Loucy (cell line): ENCODE measurements around the gene IL3RA.
"Not testable (repeated sequence)": the region's sequence is repeated elsewhere in the genome, so short reads cannot be mapped to it uniquely, and the experiment has no call there.

Experiments
- H2AFZ ChIP-seq: fragments of 200-600 bp; sonication (generic); 2 replicates; pipeline ENCODE4 v1.6.0; 2016; ENCODE audit warnings: antibody characterized with exemption, mild to moderate bottlenecking, low read length, moderate library complexity
- H3F3A ChIP-seq: fragments of 200-600 bp; 2 replicates; pipeline ENCODE4 v1.6.0; 2016; ENCODE audit warnings: antibody characterized with exemption, low read depth, mild to moderate bottlenecking
- H3K27me3 ChIP-seq: fragments of 200-600 bp; sonication (generic); 2 replicates; pipeline ENCODE4 v1.6.1; 2014; ENCODE audit warnings: low read length, mild to moderate bottlenecking; ENCODE audit not compliant: insufficient read depth, poor library complexity, severe bottlenecking
- H3K36me3 ChIP-seq: fragments of 200-600 bp; sonication (generic); 2 replicates; pipeline ENCODE4 v1.6.1; 2016; ENCODE audit warnings: low read length; ENCODE audit not compliant: insufficient read depth
- H3K4me1 ChIP-seq: fragments of 200-600 bp; sonication (generic); 2 replicates; pipeline ENCODE4 v1.5.1; 2014; ENCODE audit warnings: low read length, mild to moderate bottlenecking; ENCODE audit not compliant: insufficient read depth, poor library complexity, severe bottlenecking
- H3K4me2 ChIP-seq: fragments of 200-600 bp; sonication (generic); 2 replicates; pipeline ENCODE4 v1.6.0; 2014; ENCODE audit warnings: antibody characterized with exemption, low read length, low read depth, mild to moderate bottlenecking; ENCODE audit not compliant: poor library complexity, severe bottlenecking
- H3K4me3 ChIP-seq: fragments of 200-600 bp; sonication (generic); 2 replicates; pipeline ENCODE4 v1.5.1; 2014; ENCODE audit warnings: low read length, mild to moderate bottlenecking, mixed read lengths; ENCODE audit not compliant: poor library complexity, severe bottlenecking
- H3K79me2 ChIP-seq: fragments of 200-600 bp; sonication (generic); 2 replicates; pipeline ENCODE4 v1.6.1; 2014; ENCODE audit warnings: low read length; ENCODE audit not compliant: insufficient read depth
- H3K9ac ChIP-seq: fragments of 200-600 bp; sonication (generic); 2 replicates; pipeline ENCODE4 v1.6.0; 2014; ENCODE audit warnings: mild to moderate bottlenecking, low read depth, low read length, moderate library complexity; ENCODE audit not compliant: poor library complexity, severe bottlenecking
- H3K9me2 ChIP-seq: fragments of 200-600 bp; sonication (generic); replicated peaks from 2 replicates; pipeline ENCODE4 v1.6.1; 2016; ENCODE audit warnings: low read depth, low read length, mixed read lengths
- H3K9me3 ChIP-seq: fragments of 200-600 bp; sonication (generic); 2 replicates; pipeline ENCODE4 v1.6.1; 2014; ENCODE audit warnings: mild to moderate bottlenecking, antibody characterized with exemption, low read length, low read depth; ENCODE audit not compliant: insufficient read depth
- H4K20me1 ChIP-seq: fragments of 200-600 bp; sonication (generic); 2 replicates; pipeline ENCODE4 v1.6.0; 2014; ENCODE audit warnings: antibody characterized with exemption, low read length, mild to moderate bottlenecking; ENCODE audit not compliant: insufficient read depth, poor library complexity, severe bottlenecking
- CTCF ChIP-seq: fragments of 200-600 bp; sonication (generic); conservative IDR thresholded peaks from 2 replicates; pipeline ENCODE4 v1.5.1; 2014; ENCODE audit warnings: mild to moderate bottlenecking, antibody characterized with exemption, low read length
- EZH2phosphoT487 ChIP-seq: fragments of 200-600 bp; IDR thresholded peaks from 2 replicates; pipeline ENCODE4 v1.6.1; 2018; ENCODE audit warnings: antibody characterized with exemption, mild to moderate bottlenecking, moderate library complexity, borderline replicate concordance

The IL3RA gene

GRCh38 chrX:1341545-1342184, 5.1 kb downstream of the IL3RA start:
- H3K36me3 ChIP-seq: no peaks in the 10 kb centered on the region
- no peaks in the 10 kb centered on the region for H3K9me2 ChIP-seq
- H3K9me3 ChIP-seq: no peaks in the 10 kb centered on the region
- H3K9ac ChIP-seq: no peak overlapping the region
- H3F3A ChIP-seq: no peaks in the 10 kb centered on the region
- H3K27me3 ChIP-seq: no peaks in the 10 kb centered on the region
- no peaks in the 10 kb centered on the region for H3K4me1 ChIP-seq
- H3K79me2 ChIP-seq: no peaks in the 10 kb centered on the region
- H4K20me1 ChIP-seq: no peaks in the 10 kb centered on the region
- no peak overlapping the region for H2AFZ ChIP-seq
- no peak overlapping the region for H3K4me2 ChIP-seq
- no peak overlapping the region for H3K4me3 ChIP-seq
- no peak for TF ChIP-seq EZH2phosphoT487
- no peak for TF ChIP-seq CTCF

GRCh38 chrX:1349606-1350005, 13.0 kb downstream of the IL3RA start:
- H4K20me1 ChIP-seq, H3K79me2 ChIP-seq, H3K9me3 ChIP-seq, H3K27me3 ChIP-seq, H3K36me3 ChIP-seq, H3K4me3 ChIP-seq, H3K4me1 ChIP-seq, H2AFZ ChIP-seq, H3K9me2 ChIP-seq, H3F3A ChIP-seq, H3K4me2 ChIP-seq, H3K9ac ChIP-seq: not testable (repeated sequence)

GRCh38 chrX:1351981-1352714, 15.6 kb downstream of the IL3RA start:
- Histone ChIP-seq H3K4me1 (no peaks in the 10 kb centered on the region), H3K4me3 (no peak overlapping the region), H3K9me3 (no peaks in the 10 kb centered on the region), H4K20me1 (no peaks in the 10 kb centered on the region), H3K36me3 (no peaks in the 10 kb centered on the region), H3K27me3 (no peaks in the 10 kb centered on the region), H2AFZ (no peak overlapping the region), H3K9me2 (no peaks in the 10 kb centered on the region), H3K4me2 (no peak overlapping the region), H3K79me2 (no peaks in the 10 kb centered on the region), H3F3A (no peaks in the 10 kb centered on the region), H3K9ac (no peak overlapping the region)
- TF ChIP-seq CTCF (no peak), EZH2phosphoT487 (no peak)
